ENCODE results near the gene PSME2. TPM values are rescaled to one million over a fixed set of nuclear protein-coding genes. Genes with fewer than 3 reads are reported as not detected.

Gene PSME2
- total RNA-seq, 1 experiment from 2014 or later, result 126 TPM

DNA sequence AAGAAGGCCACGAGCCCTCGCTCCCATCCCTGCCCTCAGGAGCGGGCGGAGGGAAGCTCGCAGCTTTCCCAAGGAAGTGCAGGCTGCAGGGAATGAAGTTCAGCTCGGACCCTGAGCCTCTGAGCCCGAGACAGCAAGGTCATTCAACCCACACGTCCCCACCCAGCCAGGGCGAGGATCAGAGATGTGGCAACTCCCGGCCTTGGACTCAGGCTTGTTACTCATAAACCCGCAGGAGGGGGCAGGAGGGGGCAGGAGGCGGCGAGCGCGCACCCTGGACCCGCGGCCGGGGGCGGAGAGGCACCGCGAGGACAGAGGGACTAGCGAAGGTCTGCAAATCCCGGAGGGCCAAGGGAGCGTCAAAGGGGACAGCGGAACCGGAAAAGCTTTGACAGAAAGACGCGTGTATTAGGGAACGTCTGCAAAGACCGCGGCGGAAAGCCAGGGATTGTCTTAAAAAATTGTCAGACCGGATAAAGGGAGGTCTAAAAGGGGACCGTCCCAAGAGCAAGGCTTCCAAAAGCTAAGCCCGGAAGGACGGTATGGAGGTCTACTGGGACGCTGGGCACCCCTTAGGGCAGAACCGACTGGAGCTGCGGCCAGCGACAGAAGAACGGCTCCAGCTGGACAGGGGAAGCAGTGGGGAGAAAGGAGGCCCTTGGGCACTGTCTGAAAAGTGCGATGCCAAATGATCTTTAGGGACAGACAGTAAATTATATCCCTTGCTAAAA is 32.4 kb downstream of the PSME2 start:
- H3K27me3 ChIP-seq (ENCODE audit: insufficient read depth, low read length), result no peaks in the 10 kb centered on the region
- H2BK120ac ChIP-seq (ENCODE audit: low read depth, low read length, poor library complexity, severe bottlenecking), result no peak overlapping the region
- H3K56ac ChIP-seq (ENCODE audit: insufficient read length, low read depth, low read length), result no peak overlapping the region
- H3K4me1 ChIP-seq (ENCODE audit: insufficient read depth, low read length), result no peaks in the 10 kb centered on the region
- H3K79me2 ChIP-seq (ENCODE audit: insufficient read depth, low read length), result no peaks in the 10 kb centered on the region
- H3K4me2 ChIP-seq (ENCODE audit: insufficient read depth, insufficient read length, low read length), result peak overlapping the region; percentile 76
- peaks cover 13 to 15% of the 10 kb centered on the region in 2 experiments for H3K4me1 Mint-ChIP-seq
- H3K9ac ChIP-seq (ENCODE audit: extremely low read depth, insufficient read length, low read length), result peak overlapping the region; percentile 41
- H3K27me3 Mint-ChIP-seq (ENCODE audit: low read depth), result peaks cover 3% of the 10 kb centered on the region; the same call in 1 of the 2 replicates
- no peaks in the 10 kb centered on the region; a peak in 1 of 5 replicates for H3K9me3 Mint-ChIP-seq
- no peaks in the 10 kb centered on the region for H3K9me3 ChIP-seq (ENCODE audit: control insufficient read depth, low read depth, low read length)
- peak overlapping the region; percentile 93 to 100 (median 98); a peak in 6 of 7 replicates for H3K27ac Mint-ChIP-seq
- H3T11ph ChIP-seq (ENCODE audit: low read length), result no peak overlapping the region
- no peak overlapping the region for H4K8ac ChIP-seq (replicated peaks; ENCODE audit: insufficient read length, low read depth, low read length)
- peak overlapping the region; percentile 36 for H3K27ac ChIP-seq (ENCODE audit: insufficient read length, low read depth, low read length)
- peak overlapping the region; percentile 93 to 95 for H3K4me3 Mint-ChIP-seq
- H2BK20ac ChIP-seq (ENCODE audit: low read depth, low read length, poor library complexity, severe bottlenecking), result no peak overlapping the region
- H2AK5ac ChIP-seq (ENCODE audit: insufficient read length, low read length), result no peak overlapping the region
- no peak overlapping the region for H2BK12ac ChIP-seq (ENCODE audit: insufficient read length, low read depth, low read length)
- peak; percentile 89 for DNase-seq
- TF ChIP-seq, protein P1, sequence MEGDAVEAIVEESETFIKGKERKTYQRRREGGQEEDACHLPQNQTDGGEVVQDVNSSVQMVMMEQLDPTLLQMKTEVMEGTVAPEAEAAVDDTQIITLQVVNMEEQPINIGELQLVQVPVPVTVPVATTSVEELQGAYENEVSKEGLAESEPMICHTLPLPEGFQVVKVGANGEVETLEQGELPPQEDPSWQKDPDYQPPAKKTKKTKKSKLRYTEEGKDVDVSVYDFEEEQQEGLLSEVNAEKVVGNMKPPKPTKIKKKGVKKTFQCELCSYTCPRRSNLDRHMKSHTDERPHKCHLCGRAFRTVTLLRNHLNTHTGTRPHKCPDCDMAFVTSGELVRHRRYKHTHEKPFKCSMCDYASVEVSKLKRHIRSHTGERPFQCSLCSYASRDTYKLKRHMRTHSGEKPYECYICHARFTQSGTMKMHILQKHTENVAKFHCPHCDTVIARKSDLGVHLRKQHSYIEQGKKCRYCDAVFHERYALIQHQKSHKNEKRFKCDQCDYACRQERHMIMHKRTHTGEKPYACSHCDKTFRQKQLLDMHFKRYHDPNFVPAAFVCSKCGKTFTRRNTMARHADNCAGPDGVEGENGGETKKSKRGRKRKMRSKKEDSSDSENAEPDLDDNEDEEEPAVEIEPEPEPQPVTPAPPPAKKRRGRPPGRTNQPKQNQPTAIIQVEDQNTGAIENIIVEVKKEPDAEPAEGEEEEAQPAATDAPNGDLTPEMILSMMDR (conservative IDR thresholded peaks at IDR 0.05), result no peak
- no peak overlapping the region for H3K23ac ChIP-seq (ENCODE audit: insufficient read length, low read depth, low read length)
- peaks cover 13% of the 10 kb centered on the region for H3K23me2 ChIP-seq (ENCODE audit: insufficient read length, low read depth, low read length, poor library complexity, severe bottlenecking)
- no peak overlapping the region for H3K4ac ChIP-seq (ENCODE audit: low read depth, low read length)
- H4K20me1 ChIP-seq (ENCODE audit: control insufficient read depth, insufficient read depth, insufficient read length), result no peaks in the 10 kb centered on the region
- H3K14ac ChIP-seq (ENCODE audit: insufficient read depth, low read length), result no peak overlapping the region
- H2BK15ac ChIP-seq (ENCODE audit: low read depth, low read length), result no peak overlapping the region
- no peak overlapping the region for H2AFZ ChIP-seq (ENCODE audit: low read length)
- no peak overlapping the region for H3K18ac ChIP-seq (ENCODE audit: insufficient read length, low read depth, low read length)
- no peak overlapping the region for H2BK5ac ChIP-seq (ENCODE audit: insufficient read length, low read length)
- WGBS (ENCODE audit: extremely low coverage, insufficient read length, low lambda C conversion rate), result no CpG with 5 or more reads among the region's 42 CpGs
- H4K91ac ChIP-seq (ENCODE audit: insufficient read length, low read depth, low read length), result no peak overlapping the region
- H3K79me1 ChIP-seq (ENCODE audit: insufficient read depth, low read depth, low read length, poor library complexity, severe bottlenecking), result no peaks in the 10 kb centered on the region
- H3K36me3 Mint-ChIP-seq (ENCODE audit: insufficient read depth in 1 of 3, low read depth in 3 of 3), result peaks cover 9 to 35% (median 25%) of the 10 kb centered on the region in 3 experiments; a peak in 6 of 7 replicates
- H4K5ac ChIP-seq (ENCODE audit: insufficient read length, low read depth, low read length), result no peak overlapping the region
